Testis (tissue), 3 donors: Measurements from ENCODE around the gene MRPL12. TPM values are rescaled to one million over a fixed set of nuclear protein-coding genes. Genes with fewer than 3 reads are reported as not detected.

ENCODE experiments used
- DNase-seq: peaks from one replicate; pipeline ENCODE4 v3.0.0-alpha.2; 2019
- H3K27ac ChIP-seq, 2 donors: fragments of 200-600 bp; sonication (generic); one replicate each; pipeline ENCODE4 v1.5.1; 2019
- H3K27me3 ChIP-seq: fragments of 200-600 bp; sonication (generic); one replicate; pipeline ENCODE4 v1.5.1; 2019
- H3K36me3 ChIP-seq: fragments of 200-600 bp; sonication (generic); one replicate; pipeline ENCODE4 v1.5.1; 2017; ENCODE audit warnings: low read depth; ENCODE audit errors: missing control alignments
- H3K4me1 ChIP-seq: fragments of 200-600 bp; sonication (generic); one replicate; pipeline ENCODE4 v1.5.1; 2019
- H3K4me3 ChIP-seq, 2 donors: fragments of 200-600 bp; sonication (generic); one replicate each; pipeline ENCODE4 v1.5.1; 2017 to 2019
- H3K9me3 ChIP-seq: fragments of 200-600 bp; sonication (generic); one replicate; pipeline ENCODE4 v1.5.1; 2017
- CTCF ChIP-seq, 3 experiments: fragments of 450-650 bp in 2 of 3; fragments of 200-600 bp in 1 of 3; sonication (generic) in 1 of 3; IDR thresholded peaks; one replicate each; pipeline ENCODE4 v1.5.1; 2016 to 2019; ENCODE audit warnings: antibody characterized with exemption in 3 of 3, mild to moderate bottlenecking in 2 of 3, moderate library complexity in 1 of 3
- POLR2A ChIP-seq: fragments of 450-650 bp; IDR thresholded peaks from one replicate; pipeline ENCODE4 v1.6.1; 2017; ENCODE audit warnings: antibody characterized with exemption, mild to moderate bottlenecking, moderate library complexity
- whole genome bisulfite sequencing, 2 donors: methylation state at CpG; one replicate each; pipeline ENCODE4 v1.1.5; 2018; 5-methylcytosine and 5-hydroxymethylcytosine counted together
- intact Hi-C: fragments of 100-400 bp; cut with DNase I; formaldehyde crosslinking; loops from one replicate; pipeline ENCODE4 v1.15.1; 2023; ENCODE audit warnings: low total_unique reads
- polyA plus RNA-seq: library from polyadenylated mRNA; stranded (reverse); fragments of 350-450 nt; fragmentation: Illumina TruSeq; extraction: RNeasy Lipid Tissue Mini Kit (QIAGEN cat#74804); gene quantifications from one replicate; pipeline ENCODE4 v1.2.3, GENCODE V29; 2014; ENCODE audit warnings: low read depth, low replicate concordance; ENCODE audit not compliant: insufficient read depth
- total RNA-seq, 2 donors: library from RNA; depleted of rRNA; stranded (reverse); fragments of >200 nt; gene quantifications; one replicate each; pipeline ENCODE4 v1.2.3, GENCODE V29; 2016

The MRPL12 gene
- total and polyA plus RNA-seq, 3 donors from 2014 or later = 54.7 to 58.0 (median 57.2) TPM

GRCh38 chr17:81688616-81689015, 14.6 kb upstream of the MRPL12 start:
- WGBS, 2 donors = 90 to 93% methylated on average over 3 to 14 of the region's 14 CpGs
- Histone ChIP-seq H3K36me3 (no peaks in the 10 kb centered on the region), H3K27ac (no peak overlapping the region), H3K27me3 (no peaks in the 10 kb centered on the region), H3K4me1 (peaks cover 12% of the 10 kb centered on the region), H3K9me3 (no peaks in the 10 kb centered on the region), H3K4me3 (no peak overlapping the region)
- no peak for DNase-seq
- intact Hi-C loops = no loop called here
- TF ChIP-seq POLR2A = no peak
- TF ChIP-seq CTCF (IDR thresholded peaks at IDR 0.05) = no peak

GRCh38 chr17:81690066-81690465, 13.1 kb upstream of the MRPL12 start:
- H3K36me3 ChIP-seq = no peaks in the 10 kb centered on the region

GRCh38 chr17:81690549-81690948, 12.6 kb upstream of the MRPL12 start:
- Histone ChIP-seq H3K27me3 (no peaks in the 10 kb centered on the region), H3K4me3 (no peak overlapping the region), H3K9me3 (no peaks in the 10 kb centered on the region), H3K4me1 (peaks cover under 1% of the 10 kb centered on the region), H3K27ac (no peak overlapping the region), H3K36me3 (no peaks in the 10 kb centered on the region)
- no peak for DNase-seq
- intact Hi-C loops = no loop called here
- 87 to 91% methylated on average over 8 to 17 of the region's 17 CpGs for WGBS, 2 donors
- no peak for TF ChIP-seq CTCF (IDR thresholded peaks at IDR 0.05)
- TF ChIP-seq POLR2A = no peak

More at GRCh38 chr17:81690066-81690465, 13.1 kb upstream of the MRPL12 start:
- no peak for TF ChIP-seq CTCF (IDR thresholded peaks at IDR 0.05)
- no peak for TF ChIP-seq POLR2A
- Histone ChIP-seq H3K27me3 (no peaks in the 10 kb centered on the region), H3K9me3 (no peaks in the 10 kb centered on the region), H3K4me1 (peaks cover 5% of the 10 kb centered on the region), H3K4me3 (no peak overlapping the region), H3K27ac (no peak overlapping the region)
- 88 to 90% methylated on average over 18 of the region's 18 CpGs for WGBS, 2 donors
- DNase-seq = no peak
- intact Hi-C loops = no loop called here

- no peaks in the 10 kb centered on the region for H3K36me3 ChIP-seq
- H3K27me3 ChIP-seq = no peaks in the 10 kb centered on the region
- no peak for DNase-seq
- no peak overlapping the region for H3K27ac ChIP-seq
- 93 to 94% methylated on average over 16 to 18 of the region's 18 CpGs for WGBS, 2 donors
- H3K9me3 ChIP-seq = no peaks in the 10 kb centered on the region
- intact Hi-C loops = no loop called here
- no peaks in the 10 kb centered on the region for H3K4me1 ChIP-seq
- no peak overlapping the region for H3K4me3 ChIP-seq
- TF ChIP-seq POLR2A (no peak), CTCF (IDR thresholded peaks at IDR 0.05) (no peak)
Measured at GRCh38 chr17:81691196-81691595, 12.0 kb upstream of the MRPL12 start.

GRCh38 chr17:81691608-81692007, 11.6 kb upstream of the MRPL12 start:
- H3K4me3 ChIP-seq = no peak overlapping the region
- no peaks in the 10 kb centered on the region for H3K27me3 ChIP-seq
- no peaks in the 10 kb centered on the region for H3K9me3 ChIP-seq
- WGBS, 2 donors = 96 to 97% methylated on average over 17 to 20 of the region's 20 CpGs
- no peak for DNase-seq
- intact Hi-C loops = no loop called here
- no peaks in the 10 kb centered on the region for H3K4me1 ChIP-seq
- H3K27ac ChIP-seq = no peak overlapping the region
- TF ChIP-seq CTCF (IDR thresholded peaks at IDR 0.05) (no peak), POLR2A (no peak)
- H3K36me3 ChIP-seq = no peaks in the 10 kb centered on the region
